GM21717 (cell line): ENCODE results near the gene DYNC1H1.

ENCODE experiments used
- ATAC-seq: cut with Tn5 transposase; IDR thresholded peaks from one replicate; pipeline ENCODE4 v1.9.1; 2021; ENCODE audit warnings: mild to moderate bottlenecking, moderate library complexity; ENCODE audit not compliant: unreplicated experiment

The DYNC1H1 gene

DNA sequence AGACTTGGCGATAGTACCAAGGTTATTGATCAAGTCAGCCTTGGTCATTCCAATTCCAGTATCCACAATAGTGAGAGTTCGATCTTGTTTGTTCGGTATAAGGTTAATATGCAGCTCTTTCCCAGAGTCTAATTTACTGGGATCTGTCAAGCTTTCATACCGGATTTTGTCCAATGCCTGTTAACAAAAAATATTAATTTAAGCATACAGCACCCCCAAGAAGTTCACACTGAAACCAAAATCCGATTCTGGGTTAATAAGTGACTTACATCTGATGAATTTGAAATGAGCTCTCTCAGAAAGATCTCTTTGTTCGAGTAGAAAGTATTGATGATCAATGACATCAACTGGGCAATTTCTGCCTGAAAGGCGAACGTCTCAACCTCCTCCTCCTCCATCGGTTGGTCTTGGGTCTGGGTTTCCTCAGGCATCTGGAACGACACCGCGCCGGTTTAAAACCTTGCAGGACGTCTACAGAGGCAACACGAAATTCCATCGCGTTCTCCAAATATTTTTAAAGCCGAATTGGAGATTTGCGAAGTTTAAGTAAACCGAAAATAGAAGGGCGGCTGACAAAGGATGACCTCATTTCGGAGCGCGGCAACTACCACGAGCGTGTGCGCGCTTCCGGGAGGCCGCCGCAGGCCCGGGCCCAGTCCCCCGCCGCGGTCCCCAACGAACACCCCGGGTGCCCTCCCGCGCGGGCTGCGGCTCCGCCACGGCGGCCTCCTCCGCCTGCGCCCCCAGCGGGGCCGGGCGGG lies 121.8 kb downstream of the DYNC1H1 start:
- peak; percentile 35 for ATAC-seq

DNA sequence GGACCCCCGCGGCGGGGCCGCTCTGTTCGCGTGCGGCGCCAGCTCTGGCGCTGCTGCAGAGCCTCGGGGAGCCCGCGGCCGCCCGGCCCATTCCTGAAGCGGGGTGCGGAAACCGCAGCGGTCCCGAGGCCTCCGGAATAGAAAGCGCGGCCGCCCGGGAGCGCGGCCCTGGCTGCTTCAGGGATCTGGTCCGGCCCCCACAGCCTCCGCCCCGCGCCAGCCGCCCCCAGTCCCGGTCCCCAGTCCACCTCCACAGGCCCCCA lies 122.3 kb downstream of the DYNC1H1 start:
- ATAC-seq = peak; percentile 21

DNA sequence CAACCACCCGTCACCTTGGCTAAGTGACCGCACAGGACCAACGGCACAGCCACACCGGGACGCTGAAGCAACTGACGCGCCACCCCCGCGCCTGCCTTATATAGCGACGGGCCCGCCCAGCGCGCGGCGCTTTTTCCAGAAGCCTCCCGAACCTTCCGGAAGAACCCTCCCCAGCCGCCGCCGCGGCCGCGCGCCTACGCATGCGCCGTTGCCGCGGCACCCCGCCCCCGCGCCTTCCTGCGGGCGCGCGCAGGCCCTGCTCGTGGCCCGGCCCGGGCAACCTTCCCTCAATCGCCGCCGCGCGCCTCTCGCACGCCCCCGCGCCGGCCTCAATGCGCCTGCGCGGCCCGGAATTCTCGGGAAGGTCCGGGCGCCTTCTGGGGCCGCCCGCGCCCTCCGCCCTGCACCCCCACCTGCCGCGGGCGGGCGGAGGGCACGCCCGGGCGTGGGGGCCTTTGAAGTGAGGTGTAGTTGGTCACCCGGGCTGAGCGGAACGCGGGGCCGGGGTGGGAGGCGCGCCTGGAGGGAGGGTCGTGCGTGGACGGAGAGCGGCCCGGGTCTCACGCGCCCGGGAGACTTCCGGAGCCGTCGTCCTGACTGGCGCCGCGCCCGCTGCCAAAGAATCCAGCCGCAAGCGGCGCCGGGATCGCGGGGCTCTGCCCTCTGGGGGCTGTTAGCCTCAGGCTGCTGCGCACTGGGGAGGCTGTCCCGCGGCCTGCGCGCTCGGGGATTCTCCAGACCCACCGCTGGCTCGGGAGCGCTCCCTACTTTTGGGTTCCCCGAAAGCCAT lies 122.8 kb downstream of the DYNC1H1 start, which contains the start of gene HSP90AA1:
HSP90AA1 (minus strand) TSS at position 73 of the 790 bp plus-strand sequence. CDS start 666 bp downstream, outside the sequence.
- peak; percentile 62 for ATAC-seq

- ATAC-seq = no peak
Measured at GRCh38 chr14:102087762-102088011, 123.3 kb downstream of the DYNC1H1 start.

DNA sequence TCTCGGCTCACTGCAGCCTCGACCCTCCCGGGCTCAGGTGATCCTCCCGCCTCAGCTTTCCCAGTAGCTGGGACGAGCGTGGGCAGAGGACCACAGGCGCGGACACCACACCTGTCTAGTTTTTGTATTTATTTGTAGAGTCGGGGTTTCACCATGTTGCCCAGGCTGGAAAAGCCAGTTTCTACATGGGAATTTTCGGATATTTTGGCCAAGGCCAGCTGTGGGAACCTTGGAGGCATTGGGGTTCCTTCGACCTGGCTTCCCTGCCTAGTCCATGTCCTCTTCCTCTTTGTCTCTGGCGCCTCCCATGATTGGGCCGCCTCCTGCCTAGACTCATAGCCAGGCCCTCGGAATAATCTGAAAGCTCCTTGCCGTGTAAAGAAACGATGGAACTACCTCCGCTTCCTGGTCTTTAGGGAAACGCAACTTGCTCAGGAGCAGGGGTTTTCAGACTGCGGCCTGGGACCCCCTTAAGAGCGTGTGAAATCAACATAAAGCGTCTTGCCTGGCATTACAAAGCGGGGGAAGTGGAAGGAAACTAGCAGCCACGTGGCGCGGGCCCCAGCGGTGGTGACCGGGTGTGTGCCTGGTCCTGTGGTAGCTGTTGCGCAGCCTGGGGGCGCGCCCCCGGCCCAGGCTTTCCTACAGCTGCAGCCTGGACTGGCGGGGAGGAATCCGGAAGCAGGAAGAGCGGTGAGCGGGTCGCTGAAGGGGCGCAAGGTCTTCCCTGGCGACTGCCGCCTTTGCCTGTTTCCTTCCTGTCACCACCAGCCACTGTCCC lies 123.8 kb downstream of the DYNC1H1 start:
- no peak for ATAC-seq

- ATAC-seq = no peak
Measured at GRCh38 chr14:102089621-102090343, 125.4 kb downstream of the DYNC1H1 start.

- no peak for ATAC-seq
Measured at GRCh38 chr14:102090713-102091112, 126.3 kb downstream of the DYNC1H1 start.

DNA sequence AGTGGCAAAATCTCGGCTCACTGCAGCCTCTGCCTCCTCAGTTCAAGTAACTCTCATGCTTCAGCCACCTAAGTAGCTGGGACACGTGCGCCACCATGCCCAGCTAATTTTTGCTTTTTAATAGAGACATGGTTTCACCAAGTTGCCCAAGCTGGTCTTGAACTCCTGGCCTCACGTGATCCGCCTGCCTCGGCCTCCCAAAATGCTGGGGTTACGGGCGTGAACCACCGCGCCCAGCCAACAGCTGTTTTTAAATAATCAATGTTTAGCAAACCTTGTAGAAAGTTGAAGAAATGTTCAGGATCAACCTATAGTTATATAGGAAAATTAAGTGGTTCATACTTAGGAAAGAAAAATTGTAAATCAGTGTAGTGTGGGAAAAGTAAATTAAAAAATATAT lies 128.4 kb downstream of the DYNC1H1 start:
- ATAC-seq = no peak

DNA sequence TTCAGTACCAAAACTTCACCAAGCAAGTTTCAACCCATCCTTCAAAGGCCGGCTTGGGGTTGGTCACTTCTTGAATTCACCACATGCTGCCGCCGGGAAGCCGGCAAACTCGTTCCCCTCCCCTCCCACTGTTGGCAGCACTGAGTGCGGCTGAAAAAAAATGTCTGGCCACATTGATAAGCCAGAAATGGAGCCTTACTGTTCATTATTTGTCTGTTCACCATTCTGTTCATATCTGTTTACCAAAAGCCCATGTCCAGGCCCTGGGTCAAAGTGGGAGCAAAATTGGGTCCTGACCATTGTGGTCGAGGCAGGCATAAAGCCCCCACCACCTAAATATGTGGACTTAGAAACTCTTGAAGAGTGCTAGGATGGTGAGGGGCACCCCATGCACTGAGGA lies 129.7 kb downstream of the DYNC1H1 start:
- ATAC-seq = no peak

DNA sequence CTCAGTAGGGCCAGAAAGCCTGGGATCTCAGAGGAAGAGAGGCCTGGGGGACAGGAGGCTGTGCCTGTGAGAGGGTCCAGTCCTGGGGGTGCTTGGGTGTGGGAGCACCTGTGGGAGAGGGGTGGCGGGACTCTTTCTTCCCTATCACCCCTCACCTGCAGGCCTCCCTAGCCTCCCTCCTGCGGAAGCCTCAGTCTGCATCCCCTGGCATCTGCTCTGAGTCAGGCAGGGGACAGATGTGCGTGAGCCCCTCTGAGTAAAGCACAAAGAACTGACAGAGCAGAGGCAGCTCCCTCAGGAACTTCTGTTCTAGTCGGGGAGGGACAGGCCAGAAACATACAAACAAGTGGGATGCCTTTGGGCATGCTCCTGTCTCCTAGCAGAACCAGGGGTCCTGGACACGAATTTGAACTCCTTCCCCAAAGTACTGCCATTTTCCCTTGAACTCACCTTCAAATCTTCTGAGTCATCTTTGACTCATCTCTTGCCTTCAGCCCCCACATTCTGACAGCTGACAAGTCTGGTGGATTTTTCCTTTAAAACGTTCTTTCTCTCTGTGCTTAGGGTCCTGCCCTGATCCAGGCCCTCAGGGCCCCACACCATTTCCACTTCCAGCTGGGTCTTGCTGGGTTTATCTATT lies 131.0 kb downstream of the DYNC1H1 start:
- no peak for ATAC-seq

DNA sequence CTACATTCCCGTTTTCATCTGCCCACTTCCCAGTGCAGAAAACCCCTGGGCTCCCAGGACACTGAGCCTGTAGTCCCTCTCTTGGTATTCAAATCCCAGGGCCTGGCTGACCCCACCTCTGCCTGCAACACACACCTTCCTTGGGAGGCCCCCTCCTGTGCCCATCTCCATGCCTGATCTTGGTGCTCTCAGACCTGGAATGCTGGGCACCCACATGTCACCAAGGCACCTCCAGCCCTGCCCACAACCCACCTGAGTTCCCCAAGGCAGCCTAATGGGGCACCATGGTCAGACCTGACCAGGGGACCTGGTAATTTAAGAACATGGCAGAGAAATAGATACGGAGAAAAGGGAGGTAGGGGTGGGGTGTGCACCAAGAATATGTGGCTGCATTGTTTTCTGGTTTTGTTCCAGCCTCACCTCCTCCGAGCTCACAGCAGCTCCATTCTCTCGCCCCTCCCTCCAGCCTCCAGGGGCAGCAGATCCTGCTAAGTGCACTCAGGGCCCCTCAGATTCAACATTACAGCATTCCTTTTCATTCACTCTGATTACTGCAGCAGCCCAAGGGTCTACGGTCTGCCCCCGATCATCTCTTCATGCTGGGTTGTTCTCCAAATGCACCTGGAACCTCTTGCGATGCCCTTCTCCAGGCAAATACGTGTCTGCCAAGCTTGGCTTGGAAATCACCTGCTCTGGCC lies 131.6 kb downstream of the DYNC1H1 start:
- no peak for ATAC-seq

DNA sequence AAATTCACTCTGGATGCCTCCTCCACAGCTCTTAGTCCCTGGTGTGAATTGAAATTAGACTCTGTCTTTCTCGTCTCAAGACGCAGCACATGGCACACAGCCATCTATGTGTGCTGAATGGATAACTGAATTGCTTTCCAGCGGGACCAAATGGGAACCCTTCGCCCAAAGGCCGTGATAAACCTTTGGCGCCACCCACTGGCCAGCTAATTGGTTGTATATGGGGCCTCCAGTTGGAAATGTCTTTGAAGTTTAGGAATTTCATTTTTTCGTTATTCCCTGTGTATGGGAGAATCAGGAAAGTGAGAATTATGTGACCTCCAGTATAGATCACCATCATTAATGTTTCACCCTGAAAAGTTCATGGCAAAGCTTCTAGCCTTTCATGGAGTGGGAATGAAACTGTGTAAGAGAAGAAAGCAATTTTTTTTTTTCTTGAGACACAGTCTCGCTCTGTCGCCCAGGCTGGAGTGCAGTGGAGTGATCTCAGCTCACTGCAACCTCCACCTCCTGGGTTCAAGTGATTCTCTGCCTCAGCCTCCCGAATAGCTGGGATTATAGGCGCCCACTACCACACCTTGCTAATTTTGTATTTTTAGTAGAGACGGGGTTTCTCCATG lies 132.3 kb downstream of the DYNC1H1 start:
- no peak for ATAC-seq

DNA sequence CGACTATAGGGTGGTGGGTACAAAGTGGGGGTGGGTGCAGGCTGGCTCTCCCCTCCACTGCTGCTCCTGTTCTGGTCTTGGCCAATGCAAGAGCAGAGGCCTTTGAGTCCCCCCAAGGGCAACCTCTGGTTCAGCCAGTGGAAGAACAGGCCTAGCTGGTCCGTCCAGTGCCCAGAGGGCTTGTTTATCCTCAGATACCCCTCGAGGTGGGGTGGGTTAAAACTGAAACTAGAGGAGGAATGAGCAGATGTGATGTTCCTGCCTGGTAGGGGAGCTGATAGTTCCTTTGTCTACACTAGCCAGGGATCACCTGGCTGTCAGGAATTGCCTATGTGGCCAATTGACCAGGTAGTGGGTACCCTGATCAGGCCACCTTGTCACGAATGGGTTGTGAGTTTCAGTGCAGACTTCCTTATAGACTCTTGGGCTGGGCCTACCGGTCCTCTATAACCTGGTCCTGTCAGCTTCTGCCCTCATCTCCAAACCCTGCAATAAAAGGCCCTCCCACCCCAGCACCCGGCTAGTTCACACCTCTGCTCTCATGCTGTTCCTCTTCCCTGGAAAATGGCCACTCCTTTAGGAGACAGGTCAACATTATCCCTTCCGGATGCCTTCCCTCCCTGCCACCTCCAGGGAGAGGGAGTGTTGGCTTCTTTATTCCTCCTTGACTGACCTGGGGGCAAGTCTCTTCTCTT lies 133.2 kb downstream of the DYNC1H1 start:
- ATAC-seq = no peak

DNA sequence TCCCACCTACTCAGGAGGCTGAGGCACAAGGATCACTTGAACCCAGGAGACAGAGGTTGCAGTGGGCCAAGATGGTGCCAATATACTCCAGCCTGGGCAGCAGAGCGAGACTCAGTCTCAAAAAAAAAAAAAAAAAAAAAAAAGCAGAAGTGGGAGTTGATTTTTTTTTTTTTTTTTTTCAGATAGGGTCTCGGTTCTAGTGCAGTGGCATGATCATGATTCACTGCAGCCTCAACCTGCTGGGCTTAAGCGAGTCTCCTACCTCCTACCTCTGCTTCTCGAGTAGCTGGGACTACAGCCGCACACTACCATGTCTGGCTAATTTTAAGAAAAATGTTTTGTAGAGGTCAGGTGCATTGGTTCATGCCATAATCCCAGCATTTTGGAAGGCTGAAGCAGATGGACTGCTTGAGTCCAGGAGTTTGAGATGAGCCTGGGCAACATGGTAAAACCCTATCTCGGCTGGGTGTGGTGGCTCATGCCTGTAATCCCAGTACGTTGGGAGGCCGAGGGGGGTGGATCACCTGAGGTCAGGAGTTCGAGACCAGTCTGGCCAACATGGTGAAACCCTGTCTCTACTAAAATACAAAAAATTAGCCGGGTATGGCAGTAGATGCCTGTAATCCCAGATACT lies 138.8 kb downstream of the DYNC1H1 start:
- peak; percentile 68 for ATAC-seq

DNA sequence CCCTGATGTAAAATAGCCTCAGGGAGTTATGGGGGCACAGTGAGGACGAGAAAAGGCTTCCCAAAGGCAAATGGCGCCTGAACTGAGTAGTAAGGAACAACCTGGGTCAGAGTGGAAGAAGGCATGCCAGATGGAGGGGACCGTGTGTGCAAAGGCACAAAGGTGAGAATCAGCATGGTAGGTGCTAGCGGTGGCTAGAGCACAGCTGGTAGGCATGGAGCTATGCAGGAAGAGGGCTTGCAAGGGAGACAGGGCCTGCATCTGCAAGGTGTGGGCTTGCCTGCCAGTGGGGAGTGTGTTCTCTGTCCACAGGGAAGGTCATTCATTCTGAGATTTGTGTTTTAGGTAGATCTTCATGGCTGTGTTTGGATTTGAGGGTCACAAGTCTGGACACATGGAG lies 141.0 kb downstream of the DYNC1H1 start:
- ATAC-seq = no peak
